HG02798 (cell line): ENCODE data around the gene DSTYK.
"Not testable (repeated sequence)": the region's sequence is repeated elsewhere in the genome, so short reads cannot be mapped to it uniquely, and the experiment has no call there.

Source experiments
- ATAC-seq: cut with Tn5 transposase; IDR thresholded peaks from one replicate; pipeline ENCODE4 v1.9.1; 2021; ENCODE audit warnings: mild to moderate bottlenecking; ENCODE audit not compliant: unreplicated experiment, poor library complexity

Gene DSTYK

GRCh38 chr1:205241366-205242030, 30.0 kb upstream of the DSTYK start:
- ATAC-seq: no peak

DNA sequence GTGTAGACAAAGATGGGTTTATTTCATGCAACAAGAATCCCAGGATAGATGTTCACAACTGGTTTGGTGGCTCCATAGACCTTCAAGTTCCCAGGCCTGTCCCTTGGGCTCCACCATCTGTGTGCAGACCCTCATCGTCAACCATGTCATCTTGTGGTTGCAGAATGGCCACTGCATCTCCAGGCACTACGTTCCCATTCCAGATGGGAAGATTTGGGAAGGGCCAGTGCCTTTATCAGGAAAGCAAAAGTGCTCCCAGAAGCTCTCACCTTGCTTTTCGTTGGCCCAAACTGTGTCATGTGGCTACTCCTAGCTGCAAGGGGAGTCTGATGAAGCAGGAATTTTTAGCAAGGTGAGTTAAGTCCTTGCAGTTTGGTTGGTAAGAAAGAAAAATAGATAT, 29.1 kb upstream of the DSTYK start:
- ATAC-seq: no peak

DNA sequence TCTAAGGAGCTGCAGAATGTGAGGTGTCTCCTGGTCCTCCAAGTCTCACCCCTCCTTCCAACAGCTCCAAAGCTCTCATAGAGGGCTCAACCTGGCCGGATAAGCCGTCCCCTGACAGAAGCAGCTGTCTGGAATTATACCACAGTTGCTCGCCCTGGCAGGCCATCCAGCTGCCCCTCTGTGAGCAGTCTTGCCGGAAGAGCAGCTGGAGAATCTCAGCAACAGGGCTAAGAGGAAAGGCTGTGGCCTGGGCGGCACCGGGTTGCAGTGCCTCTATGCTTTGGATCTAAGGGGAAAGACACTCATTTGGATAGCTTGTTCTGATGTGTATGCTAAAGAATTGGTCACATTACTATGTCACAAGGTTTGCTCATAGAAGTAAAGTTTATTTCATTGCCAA, 28.6 kb upstream of the DSTYK start:
- ATAC-seq: no peak

DNA sequence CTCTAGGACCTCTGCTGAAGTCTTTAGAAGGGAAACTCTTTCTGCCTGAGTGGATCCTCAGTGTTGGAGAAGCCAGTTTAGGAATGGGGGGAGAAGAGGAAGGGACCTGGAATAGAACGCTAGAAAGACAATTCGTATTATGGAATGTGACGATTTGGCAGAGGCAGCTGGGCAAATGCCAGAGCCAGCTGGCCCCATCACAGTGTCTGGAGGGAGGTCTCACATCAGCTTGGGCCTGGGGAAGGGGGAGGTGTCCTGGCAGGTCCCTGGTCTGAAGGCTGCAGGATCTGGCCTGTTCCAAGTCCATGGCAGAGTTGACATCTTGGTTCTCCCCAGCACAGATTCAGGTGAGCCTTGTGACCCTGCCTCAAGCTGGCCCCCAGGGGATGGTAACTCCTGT, 27.6 kb upstream of the DSTYK start:
- no peak for ATAC-seq

- no peak for ATAC-seq
Observed at GRCh38 chr1:205237526-205238484, 26.3 kb upstream of the DSTYK start.

DNA sequence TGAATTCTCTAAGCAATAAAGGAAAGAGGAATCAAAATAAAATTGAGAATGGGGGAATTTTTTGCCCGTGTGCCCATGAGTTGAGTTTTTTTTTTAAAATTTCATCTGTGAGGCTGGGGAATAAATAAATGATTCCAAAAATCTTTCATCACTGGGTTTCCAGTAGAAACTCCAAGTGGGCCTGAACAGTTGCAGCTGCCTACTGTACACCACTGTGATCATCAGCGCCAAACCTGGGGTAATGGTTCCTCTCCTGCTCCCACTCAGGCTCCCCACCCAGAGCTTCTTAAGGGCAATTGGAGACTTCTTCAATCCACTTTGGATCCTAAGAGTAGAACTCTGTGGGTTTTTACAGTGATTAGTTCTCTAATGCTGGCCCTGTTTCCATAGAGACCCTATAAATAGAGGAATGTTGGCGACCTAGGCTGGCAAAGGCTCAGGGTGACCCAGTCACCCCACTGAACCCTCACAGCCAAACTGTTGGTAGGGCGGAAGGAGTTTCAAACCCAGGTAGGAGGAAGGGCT, 25.5 kb upstream of the DSTYK start:
- ATAC-seq: no peak

GRCh38 chr1:205236526-205236925, 25.0 kb upstream of the DSTYK start:
- no peak for ATAC-seq

DNA sequence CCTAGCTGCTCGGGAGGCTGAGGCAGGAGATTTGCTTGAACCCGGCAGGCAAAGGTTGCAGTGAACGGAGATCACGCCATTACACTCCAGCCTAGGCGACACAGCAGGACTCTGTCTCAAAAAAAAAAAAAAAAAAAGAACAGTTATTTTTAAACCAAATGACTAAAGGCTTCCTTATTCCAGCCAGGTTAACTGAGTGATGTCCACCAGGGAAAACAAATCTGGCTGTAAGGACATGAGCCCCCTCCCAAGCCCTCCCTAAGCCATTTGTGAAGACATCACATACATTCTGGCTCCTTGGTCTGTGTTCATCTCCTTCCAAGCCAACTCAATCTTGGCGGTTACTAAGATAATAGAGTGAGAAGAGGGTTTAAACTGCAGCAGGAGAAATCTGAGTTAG, 24.4 kb upstream of the DSTYK start:
- ATAC-seq: no peak

DNA sequence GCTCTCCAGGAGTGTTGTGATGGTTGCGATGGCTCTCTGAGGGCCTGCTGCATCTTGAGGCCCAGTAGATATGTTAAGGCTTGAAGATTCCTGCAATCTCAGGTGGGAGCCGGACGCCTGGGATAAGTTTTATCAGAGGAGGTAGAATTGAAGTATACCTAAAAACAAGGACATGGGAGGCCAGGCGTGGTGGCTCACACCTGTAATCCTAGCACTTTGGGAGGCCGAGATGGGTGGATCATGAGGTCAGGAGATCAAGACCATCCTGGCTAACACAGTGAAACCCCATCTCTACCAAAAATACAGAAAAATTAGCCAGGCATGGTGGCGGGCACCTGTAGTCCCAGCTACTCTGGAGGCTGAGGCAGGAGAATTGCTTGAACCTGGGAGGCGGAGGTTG, 22.5 kb upstream of the DSTYK start:
- not testable (repeated sequence) for ATAC-seq

DNA sequence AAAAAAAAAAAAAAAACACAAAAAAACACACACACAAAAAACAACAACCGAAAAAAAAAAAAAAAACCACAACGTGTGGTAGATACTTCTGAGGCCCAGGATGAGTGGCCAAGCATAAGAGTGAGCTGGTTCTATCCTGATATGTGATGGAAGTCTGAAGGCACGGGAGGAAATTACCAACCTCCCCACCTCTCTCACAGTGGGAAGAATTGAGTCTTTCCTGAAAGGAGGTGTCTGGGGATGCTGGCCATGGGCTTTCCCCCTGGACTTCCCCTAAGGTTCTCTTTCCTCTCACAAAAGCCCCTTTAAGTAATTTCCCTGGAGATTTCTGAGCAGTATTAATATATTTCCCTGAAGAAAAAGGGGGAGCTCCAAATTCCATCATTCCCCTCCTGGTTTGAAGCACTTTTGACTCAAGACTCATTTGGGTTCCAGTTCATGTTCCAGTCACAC, 21.5 kb upstream of the DSTYK start:
- ATAC-seq: no peak

DNA sequence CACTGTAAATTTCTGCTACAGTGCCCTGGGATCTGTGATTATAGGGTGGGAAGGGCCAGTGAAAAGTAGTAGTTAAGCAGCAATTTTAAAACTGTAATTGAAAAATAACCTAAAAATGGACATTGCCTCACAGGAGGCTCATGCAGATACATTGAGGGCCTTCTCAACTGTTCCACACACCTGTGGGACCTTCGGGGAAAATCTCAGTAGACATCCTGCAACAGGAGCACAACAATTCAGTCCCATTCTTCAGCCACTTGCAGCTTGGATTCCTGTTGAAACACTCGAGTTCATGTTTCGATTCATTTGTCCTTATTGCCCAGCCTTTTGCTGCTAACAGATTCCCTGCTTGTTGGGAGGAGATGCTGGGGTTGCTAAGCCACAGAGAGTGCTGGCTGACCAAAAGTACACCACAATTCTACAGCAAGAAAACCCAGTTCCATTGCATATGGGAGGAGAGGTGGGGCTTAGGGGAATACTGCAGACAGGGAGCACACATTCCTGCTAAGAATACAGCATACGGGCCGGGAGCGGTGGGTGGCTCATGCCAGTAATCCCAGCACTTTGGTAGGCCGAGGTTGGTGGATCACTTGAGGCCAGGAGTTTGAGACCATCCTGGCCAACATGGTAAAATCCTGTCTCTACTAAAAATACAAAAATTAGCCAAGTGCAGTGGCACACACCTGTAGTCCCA, 20.8 kb upstream of the DSTYK start:
- ATAC-seq: no peak

DNA sequence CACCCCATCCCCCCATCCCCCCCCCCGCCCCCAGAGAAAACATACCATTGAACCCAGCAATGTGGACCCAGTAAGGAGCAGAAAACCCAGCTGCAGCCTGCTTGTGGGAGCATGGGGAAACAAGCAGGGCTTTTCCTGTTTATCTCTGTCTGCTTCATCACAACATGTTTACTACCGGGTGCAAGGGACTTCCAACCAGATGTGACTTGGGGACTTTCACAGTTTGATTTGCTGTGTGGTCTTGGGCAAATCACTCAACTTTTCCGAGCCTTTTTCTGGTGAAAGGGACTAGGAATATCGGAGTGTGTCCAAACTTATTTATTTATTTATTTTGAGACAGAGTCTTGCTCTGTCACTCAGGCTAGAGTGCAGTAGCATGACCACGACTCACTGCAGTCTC, 19.5 kb upstream of the DSTYK start:
- ATAC-seq: no peak

DNA sequence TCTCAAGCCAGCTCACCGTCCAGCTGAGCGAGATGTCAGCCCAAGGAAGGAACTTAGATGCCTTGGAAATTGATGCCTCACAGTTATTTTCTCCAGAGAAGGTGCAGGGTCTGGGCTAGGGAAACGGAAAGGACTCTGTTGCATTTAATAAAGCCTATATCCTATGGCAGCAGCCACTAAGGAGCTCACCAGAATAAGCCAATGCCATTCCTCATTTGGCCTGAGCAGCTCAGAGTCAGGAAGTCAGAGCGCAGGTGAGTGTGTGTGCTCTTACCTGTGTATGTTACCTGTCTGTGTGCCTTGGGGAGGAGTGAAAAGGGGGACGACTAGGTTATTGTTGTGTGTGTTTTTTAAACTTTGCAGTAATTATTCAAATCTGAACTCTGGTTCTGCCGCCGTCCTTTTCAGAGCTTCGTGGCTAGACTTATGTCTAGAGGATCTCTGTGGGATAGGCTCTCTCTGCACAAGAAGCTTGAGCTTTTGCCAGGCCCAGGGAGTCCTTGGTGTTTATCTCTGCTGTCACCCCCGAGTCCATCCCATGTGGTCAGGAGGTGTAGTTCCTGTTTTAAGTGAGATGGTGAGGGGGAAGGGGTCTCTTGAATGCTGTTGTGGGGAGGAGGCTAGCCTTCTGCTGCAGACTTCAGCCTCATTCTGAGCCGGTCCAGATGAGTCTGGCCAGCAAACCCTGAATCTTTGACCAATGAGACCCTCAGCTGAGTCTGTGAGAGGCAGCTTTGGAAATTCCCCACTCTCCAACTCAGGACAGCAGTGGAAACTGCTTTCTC, 18.6 kb upstream of the DSTYK start:
- no peak for ATAC-seq

- ATAC-seq: no peak
Observed at GRCh38 chr1:205229399-205229871, 17.9 kb upstream of the DSTYK start.

GRCh38 chr1:205228093-205228521, 16.6 kb upstream of the DSTYK start:
- ATAC-seq: peak; percentile 23

DNA sequence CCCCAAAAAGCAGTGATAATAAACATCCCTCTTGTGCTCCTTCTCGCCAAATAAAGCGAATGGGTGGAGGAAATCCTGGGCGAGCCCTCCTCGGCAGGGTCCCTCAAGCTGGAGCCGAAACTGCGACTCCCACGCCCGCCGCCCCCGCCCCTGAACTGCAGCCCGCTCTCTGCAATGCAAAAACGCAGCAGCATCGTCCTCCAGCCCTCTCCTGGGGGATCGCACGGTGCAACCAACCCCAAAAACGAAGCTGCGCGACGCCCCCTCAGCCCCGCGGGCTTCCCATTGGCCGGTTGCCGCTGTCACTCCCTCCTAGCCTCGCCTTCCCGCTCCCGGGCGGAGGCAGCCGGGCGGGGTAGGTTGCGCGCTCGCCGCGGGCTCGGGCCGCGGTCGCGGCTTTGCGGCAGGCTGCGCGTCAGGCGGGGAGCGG, 16.1 kb upstream of the DSTYK start, which contains the start of gene TMCC2:
Gene TMCC2, plus strand, starts transcription at position 363 of the 430 bp plus-strand sequence. CDS start 619 bp downstream, outside the sequence.
- ATAC-seq: peak; percentile 74

GRCh38 chr1:205226868-205227583, 15.5 kb upstream of the DSTYK start:
- no peak for ATAC-seq

- no peak for ATAC-seq
Observed at GRCh38 chr1:205225901-205226765, 14.6 kb upstream of the DSTYK start.
